Tibial nerve (tissue), 4 donors: ENCODE results near the gene XRCC4.

Experiments used
- EP300 ChIP-seq, 2 donors: sonication (generic); formaldehyde crosslinking; IDR thresholded peaks; one replicate each; pipeline ENCODE4 v1.6.1; 2017; ENCODE audit warnings: antibody characterized with exemption in 2 of 2, mild to moderate bottlenecking in 1 of 2
- POLR2A ChIP-seq, 2 donors: fragments of 450-650 bp; IDR thresholded peaks; one replicate each; pipeline ENCODE4 v1.6.1; 2017; ENCODE audit warnings: antibody characterized with exemption in 2 of 2, mild to moderate bottlenecking in 2 of 2, moderate library complexity in 2 of 2
- TF ChIP-seq, protein P1 (sequence below), 5 experiments: fragments of 200-600 bp in 3 of 5; fragments of 450-650 bp in 2 of 5; sonication (generic) in 3 of 5; IDR thresholded peaks; one replicate each; pipeline ENCODE4 v1.5.1; 2016 to 2019; ENCODE audit warnings: antibody characterized with exemption in 5 of 5, mild to moderate bottlenecking in 3 of 5, moderate library complexity in 2 of 5

DNA sequence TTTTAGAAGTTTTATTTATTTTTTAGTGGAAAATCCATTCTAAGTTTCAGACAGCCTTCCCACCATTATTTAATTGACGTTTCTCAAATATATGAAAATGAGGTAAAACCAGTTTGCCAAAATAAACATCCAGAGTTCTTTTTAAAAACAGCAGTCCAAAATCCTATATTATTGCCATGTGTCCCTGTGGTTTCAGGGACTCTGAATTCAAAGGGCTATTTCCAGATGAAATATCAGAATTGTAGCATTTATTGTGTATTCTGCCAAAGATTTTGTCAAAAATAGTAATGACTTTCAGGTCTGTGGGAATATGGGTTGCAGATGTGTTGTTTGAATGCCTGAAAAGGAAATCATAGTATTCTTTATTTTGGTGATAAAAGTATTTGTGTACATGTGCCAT is 41.6 kb downstream of the XRCC4 start:
- TF ChIP-seq, protein P1, sequence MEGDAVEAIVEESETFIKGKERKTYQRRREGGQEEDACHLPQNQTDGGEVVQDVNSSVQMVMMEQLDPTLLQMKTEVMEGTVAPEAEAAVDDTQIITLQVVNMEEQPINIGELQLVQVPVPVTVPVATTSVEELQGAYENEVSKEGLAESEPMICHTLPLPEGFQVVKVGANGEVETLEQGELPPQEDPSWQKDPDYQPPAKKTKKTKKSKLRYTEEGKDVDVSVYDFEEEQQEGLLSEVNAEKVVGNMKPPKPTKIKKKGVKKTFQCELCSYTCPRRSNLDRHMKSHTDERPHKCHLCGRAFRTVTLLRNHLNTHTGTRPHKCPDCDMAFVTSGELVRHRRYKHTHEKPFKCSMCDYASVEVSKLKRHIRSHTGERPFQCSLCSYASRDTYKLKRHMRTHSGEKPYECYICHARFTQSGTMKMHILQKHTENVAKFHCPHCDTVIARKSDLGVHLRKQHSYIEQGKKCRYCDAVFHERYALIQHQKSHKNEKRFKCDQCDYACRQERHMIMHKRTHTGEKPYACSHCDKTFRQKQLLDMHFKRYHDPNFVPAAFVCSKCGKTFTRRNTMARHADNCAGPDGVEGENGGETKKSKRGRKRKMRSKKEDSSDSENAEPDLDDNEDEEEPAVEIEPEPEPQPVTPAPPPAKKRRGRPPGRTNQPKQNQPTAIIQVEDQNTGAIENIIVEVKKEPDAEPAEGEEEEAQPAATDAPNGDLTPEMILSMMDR (IDR thresholded peaks at IDR 0.05): no peak
- TF ChIP-seq POLR2A (IDR thresholded peaks at IDR 0.05): no peak
- no peak for TF ChIP-seq EP300 (IDR thresholded peaks at IDR 0.05)
